ENCODE results near the gene FGF3.

- TF ChIP-seq POLR2A (IDR thresholded peaks at IDR 0.05) (no peak), CTCF (IDR thresholded peaks at IDR 0.05 in 8 of 11, conservative IDR thresholded peaks at IDR 0.05 in 3 of 11) (no peak), POLR2AphosphoS5 (IDR thresholded peaks at IDR 0.05) (no peak)
Observed at GRCh38 chr11:69818231-69818602, 999 bp downstream of the FGF3 start.

Measured in spleen (tissue), 7 donors.